ENCODE measurements around the gene ELMO1. TPM values are rescaled to one million over a fixed set of nuclear protein-coding genes. Genes with fewer than 3 reads are reported as not detected.
A peak's percentile ranks its signal among the peaks of the same experiment; 100 is the strongest.

ELMO1 gene
- total and polyA plus RNA-seq, 2 of the 13 experiments (the other 11 are each of a cell fraction or from before 2014, with no cell fraction given), result 0.11 to 0.17 TPM

DNA sequence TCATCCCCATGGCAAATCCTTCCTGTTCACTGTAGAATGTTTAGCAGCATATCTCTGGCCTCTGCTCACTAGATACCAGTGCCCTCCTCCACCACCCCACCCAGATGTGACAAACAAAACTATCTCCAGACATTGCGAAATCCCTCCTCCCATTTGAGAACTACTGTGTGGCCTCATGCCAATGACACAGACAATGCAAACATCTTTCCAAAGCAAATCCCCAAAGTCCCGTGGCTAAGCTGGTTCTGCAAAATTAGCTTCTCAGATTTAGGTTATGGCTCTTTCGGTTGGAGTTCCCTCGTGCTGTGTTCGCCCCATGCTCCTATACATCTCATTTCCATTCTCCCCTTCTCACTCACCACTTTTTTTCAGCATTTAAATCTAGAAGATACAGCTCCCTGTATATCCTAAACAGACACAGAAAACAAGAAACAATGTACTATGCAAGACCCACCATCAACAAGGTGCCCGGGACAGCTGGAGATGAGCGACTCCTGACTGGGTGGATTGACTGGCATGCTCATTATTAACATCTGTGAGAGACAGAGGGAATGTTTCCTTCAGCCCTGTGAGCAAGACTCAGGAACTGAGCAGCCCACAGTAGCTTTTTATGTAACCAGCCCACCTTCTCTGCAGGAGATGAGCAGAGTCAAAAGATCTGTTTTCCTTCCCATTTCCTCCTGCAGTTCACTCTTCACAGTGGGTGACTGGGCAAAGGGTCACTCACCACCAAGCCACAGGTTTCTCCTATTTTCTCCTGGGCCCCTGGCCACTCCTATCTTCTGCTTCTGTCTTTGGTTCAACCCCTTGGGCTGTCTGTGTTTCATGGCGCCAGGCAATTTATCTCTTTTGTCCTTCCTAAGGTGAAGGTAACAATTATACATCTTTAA lies 498.7 kb downstream of the ELMO1 start (continued):
- TF ChIP-seq NBN (conservative IDR thresholded peaks at IDR 0.05) (no peak), SETDB1 (CRISPR knock-in tag; IDR thresholded peaks at IDR 0.05; ENCODE audit: borderline replicate concordance) (no peak), ZNF556 (CRISPR knock-in tag; IDR thresholded peaks at IDR 0.05; ENCODE audit: borderline replicate concordance) (peak; percentile 90), HOXD1 (CRISPR knock-in tag; IDR thresholded peaks at IDR 0.05) (no peak), TCF7 (IDR thresholded peaks at IDR 0.05; ENCODE audit: low read depth) (peak; percentile 69), YEATS2 (CRISPR knock-in tag; IDR thresholded peaks at IDR 0.05; ENCODE audit: borderline replicate concordance) (peak; percentile 26; the same call in 1 of the 2 replicates), ZNF782 (CRISPR knock-in tag; IDR thresholded peaks at IDR 0.05; ENCODE audit: borderline replicate concordance) (no peak), HMGA1 (CRISPR knock-in tag; conservative IDR thresholded peaks at IDR 0.05) (no peak), SSRP1 (CRISPR knock-in tag; IDR thresholded peaks at IDR 0.05) (no peak), ZNF44 (CRISPR knock-in tag; IDR thresholded peaks at IDR 0.05) (no peak), ZNF841 (CRISPR knock-in tag; IDR thresholded peaks at IDR 0.05; ENCODE audit: borderline replicate concordance) (no peak), ZNF563 (CRISPR knock-in tag; IDR thresholded peaks at IDR 0.05) (no peak), ZNF615 (CRISPR knock-in tag; IDR thresholded peaks at IDR 0.05; ENCODE audit: borderline replicate concordance) (no peak), ZNF557 (CRISPR knock-in tag; IDR thresholded peaks at IDR 0.05) (no peak)
- TF ChIP-seq, protein P1, sequence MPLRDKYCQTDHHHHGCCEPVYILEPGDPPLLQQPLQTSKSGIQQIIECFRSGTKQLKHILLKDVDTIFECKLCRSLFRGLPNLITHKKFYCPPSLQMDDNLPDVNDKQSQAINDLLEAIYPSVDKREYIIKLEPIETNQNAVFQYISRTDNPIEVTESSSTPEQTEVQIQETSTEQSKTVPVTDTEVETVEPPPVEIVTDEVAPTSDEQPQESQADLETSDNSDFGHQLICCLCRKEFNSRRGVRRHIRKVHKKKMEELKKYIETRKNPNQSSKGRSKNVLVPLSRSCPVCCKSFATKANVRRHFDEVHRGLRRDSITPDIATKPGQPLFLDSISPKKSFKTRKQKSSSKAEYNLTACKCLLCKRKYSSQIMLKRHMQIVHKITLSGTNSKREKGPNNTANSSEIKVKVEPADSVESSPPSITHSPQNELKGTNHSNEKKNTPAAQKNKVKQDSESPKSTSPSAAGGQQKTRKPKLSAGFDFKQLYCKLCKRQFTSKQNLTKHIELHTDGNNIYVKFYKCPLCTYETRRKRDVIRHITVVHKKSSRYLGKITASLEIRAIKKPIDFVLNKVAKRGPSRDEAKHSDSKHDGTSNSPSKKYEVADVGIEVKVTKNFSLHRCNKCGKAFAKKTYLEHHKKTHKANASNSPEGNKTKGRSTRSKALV (CRISPR knock-in tag; IDR thresholded peaks at IDR 0.05), result no peak
- TF ChIP-seq, protein P2, sequence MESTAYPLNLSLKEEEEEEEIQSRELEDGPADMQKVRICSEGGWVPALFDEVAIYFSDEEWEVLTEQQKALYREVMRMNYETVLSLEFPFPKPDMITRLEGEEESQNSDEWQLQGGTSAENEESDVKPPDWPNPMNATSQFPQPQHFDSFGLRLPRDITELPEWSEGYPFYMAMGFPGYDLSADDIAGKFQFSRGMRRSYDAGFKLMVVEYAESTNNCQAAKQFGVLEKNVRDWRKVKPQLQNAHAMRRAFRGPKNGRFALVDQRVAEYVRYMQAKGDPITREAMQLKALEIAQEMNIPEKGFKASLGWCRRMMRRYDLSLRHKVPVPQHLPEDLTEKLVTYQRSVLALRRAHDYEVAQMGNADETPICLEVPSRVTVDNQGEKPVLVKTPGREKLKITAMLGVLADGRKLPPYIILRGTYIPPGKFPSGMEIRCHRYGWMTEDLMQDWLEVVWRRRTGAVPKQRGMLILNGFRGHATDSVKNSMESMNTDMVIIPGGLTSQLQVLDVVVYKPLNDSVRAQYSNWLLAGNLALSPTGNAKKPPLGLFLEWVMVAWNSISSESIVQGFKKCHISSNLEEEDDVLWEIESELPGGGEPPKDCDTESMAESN (CRISPR knock-in tag; conservative IDR thresholded peaks at IDR 0.05), result peak; percentile 41; the same call in 1 of the 2 replicates
- TF ChIP-seq, protein P3, sequence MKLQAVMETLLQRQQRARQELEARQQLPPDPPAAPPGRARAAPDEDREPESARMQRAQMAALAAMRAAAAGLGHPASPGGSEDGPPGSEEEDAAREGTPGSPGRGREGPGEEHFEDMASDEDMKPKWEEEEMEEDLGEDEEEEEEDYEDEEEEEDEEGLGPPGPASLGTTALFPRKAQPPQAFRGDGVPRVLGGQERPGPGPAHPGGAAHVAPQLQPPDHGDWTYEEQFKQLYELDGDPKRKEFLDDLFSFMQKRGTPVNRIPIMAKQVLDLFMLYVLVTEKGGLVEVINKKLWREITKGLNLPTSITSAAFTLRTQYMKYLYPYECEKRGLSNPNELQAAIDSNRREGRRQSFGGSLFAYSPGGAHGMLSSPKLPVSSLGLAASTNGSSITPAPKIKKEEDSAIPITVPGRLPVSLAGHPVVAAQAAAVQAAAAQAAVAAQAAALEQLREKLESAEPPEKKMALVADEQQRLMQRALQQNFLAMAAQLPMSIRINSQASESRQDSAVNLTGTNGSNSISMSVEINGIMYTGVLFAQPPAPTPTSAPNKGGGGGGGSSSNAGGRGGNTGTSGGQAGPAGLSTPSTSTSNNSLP (IDR thresholded peaks at IDR 0.05; ENCODE audit: low read depth, low read length), result no peak
- TF ChIP-seq, protein P4, sequence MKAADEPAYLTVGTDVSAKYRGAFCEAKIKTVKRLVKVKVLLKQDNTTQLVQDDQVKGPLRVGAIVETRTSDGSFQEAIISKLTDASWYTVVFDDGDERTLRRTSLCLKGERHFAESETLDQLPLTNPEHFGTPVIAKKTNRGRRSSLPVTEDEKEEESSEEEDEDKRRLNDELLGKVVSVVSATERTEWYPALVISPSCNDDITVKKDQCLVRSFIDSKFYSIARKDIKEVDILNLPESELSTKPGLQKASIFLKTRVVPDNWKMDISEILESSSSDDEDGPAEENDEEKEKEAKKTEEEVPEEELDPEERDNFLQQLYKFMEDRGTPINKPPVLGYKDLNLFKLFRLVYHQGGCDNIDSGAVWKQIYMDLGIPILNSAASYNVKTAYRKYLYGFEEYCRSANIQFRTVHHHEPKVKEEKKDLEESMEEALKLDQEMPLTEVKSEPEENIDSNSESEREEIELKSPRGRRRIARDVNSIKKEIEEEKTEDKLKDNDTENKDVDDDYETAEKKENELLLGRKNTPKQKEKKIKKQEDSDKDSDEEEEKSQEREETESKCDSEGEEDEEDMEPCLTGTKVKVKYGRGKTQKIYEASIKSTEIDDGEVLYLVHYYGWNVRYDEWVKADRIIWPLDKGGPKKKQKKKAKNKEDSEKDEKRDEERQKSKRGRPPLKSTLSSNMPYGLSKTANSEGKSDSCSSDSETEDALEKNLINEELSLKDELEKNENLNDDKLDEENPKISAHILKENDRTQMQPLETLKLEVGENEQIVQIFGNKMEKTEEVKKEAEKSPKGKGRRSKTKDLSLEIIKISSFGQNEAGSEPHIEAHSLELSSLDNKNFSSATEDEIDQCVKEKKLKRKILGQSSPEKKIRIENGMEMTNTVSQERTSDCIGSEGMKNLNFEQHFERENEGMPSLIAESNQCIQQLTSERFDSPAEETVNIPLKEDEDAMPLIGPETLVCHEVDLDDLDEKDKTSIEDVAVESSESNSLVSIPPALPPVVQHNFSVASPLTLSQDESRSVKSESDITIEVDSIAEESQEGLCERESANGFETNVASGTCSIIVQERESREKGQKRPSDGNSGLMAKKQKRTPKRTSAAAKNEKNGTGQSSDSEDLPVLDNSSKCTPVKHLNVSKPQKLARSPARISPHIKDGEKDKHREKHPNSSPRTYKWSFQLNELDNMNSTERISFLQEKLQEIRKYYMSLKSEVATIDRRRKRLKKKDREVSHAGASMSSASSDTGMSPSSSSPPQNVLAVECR (CRISPR knock-in tag; IDR thresholded peaks at IDR 0.05; ENCODE audit: borderline replicate concordance), result peak; percentile 67; the same call in 1 of the 2 replicates
- TF ChIP-seq, protein P5, sequence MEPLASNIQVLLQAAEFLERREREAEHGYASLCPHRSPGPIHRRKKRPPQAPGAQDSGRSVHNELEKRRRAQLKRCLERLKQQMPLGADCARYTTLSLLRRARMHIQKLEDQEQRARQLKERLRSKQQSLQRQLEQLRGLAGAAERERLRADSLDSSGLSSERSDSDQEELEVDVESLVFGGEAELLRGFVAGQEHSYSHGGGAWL (CRISPR knock-in tag; IDR thresholded peaks at IDR 0.05), result 0 out of 2 replicates have a peak, but pooled peaks have one; percentile 58

Data from HepG2 (cell line).